Mucosa of descending colon (tissue), 3 donors: ENCODE data around the gene HDLBP. TPM values are rescaled to one million over a fixed set of nuclear protein-coding genes. Genes with fewer than 3 reads are reported as not detected.

Source experiments
- ATAC-seq: fragments of 200-7000 bp; cut with Tn5 transposase; one replicate; pipeline ENCODE4 v1.9.1; 2020; ENCODE audit warnings: mild to moderate bottlenecking, moderate library complexity
- DNase-seq, 3 donors: peaks; one replicate each; pipeline ENCODE4 v3.0.0-alpha.2; 2020
- H3K36me3 ChIP-seq: fragments of 200-600 bp; one replicate; pipeline ENCODE4 v1.8.0; 2021; ENCODE audit warnings: low read depth, mild to moderate bottlenecking
- H3K4me1 ChIP-seq: fragments of 200-600 bp; one replicate; pipeline ENCODE4 v1.8.0; 2021; ENCODE audit warnings: low read depth, mild to moderate bottlenecking
- H3K4me3 ChIP-seq: fragments of 200-600 bp; one replicate; pipeline ENCODE4 v1.8.0; 2021; ENCODE audit warnings: mild to moderate bottlenecking
- H3K9me3 ChIP-seq: fragments of 200-600 bp; one replicate; pipeline ENCODE4 v1.8.0; 2021; ENCODE audit warnings: mild to moderate bottlenecking
- CTCF ChIP-seq: fragments of 200-600 bp; IDR thresholded peaks from one replicate; pipeline ENCODE4 v1.8.0; 2022; ENCODE audit warnings: antibody characterized with exemption, mild to moderate bottlenecking
- intact Hi-C, 2 donors: fragments of 100-400 bp; cut with DNase I in 1 of 2; cut with micrococcal nuclease in 1 of 2; formaldehyde crosslinking; loops; one replicate each; pipeline versions ENCODE4 v1.11.0 to v1.11.1; 2022; cut with DNase I, micrococcal nuclease
- total RNA-seq, 3 donors: library from RNA; stranded (reverse); fragmentation: NEBNext Ultra II Directional in 2 of 3; extraction: Animal tissue kit (Norgen Biotek cat#: 25700) in 2 of 3; gene quantifications; one replicate each; pipeline versions ENCODE4 v1.2.1 to v1.2.4, GENCODE V29; 2021 to 2023
- donor health status: DM: no; HTN: no; CAD: no; lungs with moderate emphysema.
- donor health status: DM: no; HTN: no; CAD: no.
- donor health status: DM: no; HTN: yes; CAD: no.

Gene HDLBP
- total RNA-seq, 3 donors from 2014 or later, result 363 to 417 (median 379) TPM

- intact Hi-C loops, result no loop called here
- ATAC-seq (no peak), DNase-seq (no peak)
- H3K9me3 ChIP-seq, result no peaks in the 10 kb centered on the region
- H3K36me3 ChIP-seq, result no peaks in the 10 kb centered on the region
- no peak overlapping the region for H3K4me3 ChIP-seq
- no peak for TF ChIP-seq CTCF
- peaks cover 39% of the 10 kb centered on the region for H3K4me1 ChIP-seq
These were observed 1.9 kb upstream of the HDLBP start for GRCh38 chr2:241317391-241317790.

GRCh38 chr2:241316825-241317224 lies 1.4 kb upstream of the HDLBP start:
- Histone ChIP-seq H3K36me3 (no peaks in the 10 kb centered on the region), H3K4me1 (peaks cover 39% of the 10 kb centered on the region), H3K4me3 (peak overlapping the region; percentile 74), H3K9me3 (no peaks in the 10 kb centered on the region)
- TF ChIP-seq CTCF, result no peak
- ATAC-seq, result no peak
- DNase-seq, result peak in 1 of 3 donors; percentile 25
- intact Hi-C loops, result no loop called here

- TF ChIP-seq CTCF, result no peak
- H3K36me3 ChIP-seq, result no peaks in the 10 kb centered on the region
- DNase-seq (peak in 2 of 3 donors; percentile 73 to 84), ATAC-seq (peak; percentile 58)
- intact Hi-C loops, result no loop called here
- no peaks in the 10 kb centered on the region for H3K9me3 ChIP-seq
- H3K4me3 ChIP-seq, result peak within 1 kb of the TSS; percentile 74
- H3K4me1 ChIP-seq, result peaks cover 39% of the 10 kb centered on the region
These were observed 583 bp upstream of the HDLBP start, which contains the start of gene SEPTIN2 for GRCh38 chr2:241315879-241316631. Gene SEPTIN2 (plus strand): TSS chr2:241315925. CDS start chr2:241324233, 8,308 bp downstream.

GRCh38 chr2:241314226-241315092 lies 1.0 kb downstream of the HDLBP start:
- intact Hi-C loops, result no loop called here
- Histone ChIP-seq H3K4me1 (peaks cover 34% of the 10 kb centered on the region), H3K36me3 (no peaks in the 10 kb centered on the region), H3K4me3 (peak overlapping the region; percentile 74), H3K9me3 (no peaks in the 10 kb centered on the region)
- no peak for TF ChIP-seq CTCF
- DNase-seq (no peak), ATAC-seq (peak; percentile 28)

GRCh38 chr2:241313543-241314095 lies 1.9 kb downstream of the HDLBP start:
- no peak overlapping the region for H3K4me3 ChIP-seq

More at GRCh38 chr2:241313543-241314095, 1.9 kb downstream of the HDLBP start:
- intact Hi-C loops, result no loop called here
- Histone ChIP-seq H3K9me3 (no peaks in the 10 kb centered on the region), H3K4me1 (peaks cover 34% of the 10 kb centered on the region), H3K36me3 (no peaks in the 10 kb centered on the region)
- DNase-seq (no peak), ATAC-seq (no peak)
- TF ChIP-seq CTCF, result no peak
